Epithelial cell of esophagus (primary cell): Measurements from ENCODE around the gene TAF11L3.
"Not testable (repeated sequence)": the region's sequence is repeated elsewhere in the genome, so short reads cannot be mapped to it uniquely, and the experiment has no call there.

Source experiments
- DNase-seq: peaks from one replicate; pipeline ENCODE4 v3.0.0; 2010; ENCODE audit warnings: low read depth
- H3K4me3 ChIP-seq: 2 replicates; pipeline ENCODE4 v1.5.1; 2011; ENCODE audit warnings: mild to moderate bottlenecking, low read length, control low read depth
- TF ChIP-seq, protein P1 (sequence below): IDR thresholded peaks from 2 replicates; pipeline ENCODE4 v1.5.1; 2011; ENCODE audit warnings: low read depth, mild to moderate bottlenecking, low read length, control low read depth, inconsistent platforms; ENCODE audit not compliant: insufficient read depth; ENCODE audit errors: missing control alignments

TAF11L3 gene

DNA sequence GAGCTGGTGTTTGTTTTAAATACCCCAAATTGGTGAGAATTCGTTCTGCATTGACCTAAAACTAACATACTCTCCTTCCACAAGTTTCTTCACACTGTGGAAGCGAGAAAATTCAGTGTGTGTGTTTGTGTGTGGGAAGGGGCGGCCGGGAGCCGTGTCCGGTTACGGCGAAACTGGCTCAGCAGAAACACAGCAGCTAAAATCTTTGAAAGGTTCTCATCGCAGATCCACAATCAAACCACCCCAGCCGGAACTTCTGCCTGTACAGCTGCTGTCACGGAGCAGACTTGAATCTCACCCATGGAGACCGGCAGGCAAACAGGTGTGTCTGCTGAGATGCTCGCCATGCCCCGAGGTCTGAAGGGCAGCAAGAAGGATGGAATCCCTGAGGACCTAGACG is at the start of gene TAF11L3:
TSS of gene TAF11L3 (plus strand) at position 301 of the 400 bp plus-strand sequence.
- not testable (repeated sequence) for H3K4me3 ChIP-seq, DNase-seq

DNA sequence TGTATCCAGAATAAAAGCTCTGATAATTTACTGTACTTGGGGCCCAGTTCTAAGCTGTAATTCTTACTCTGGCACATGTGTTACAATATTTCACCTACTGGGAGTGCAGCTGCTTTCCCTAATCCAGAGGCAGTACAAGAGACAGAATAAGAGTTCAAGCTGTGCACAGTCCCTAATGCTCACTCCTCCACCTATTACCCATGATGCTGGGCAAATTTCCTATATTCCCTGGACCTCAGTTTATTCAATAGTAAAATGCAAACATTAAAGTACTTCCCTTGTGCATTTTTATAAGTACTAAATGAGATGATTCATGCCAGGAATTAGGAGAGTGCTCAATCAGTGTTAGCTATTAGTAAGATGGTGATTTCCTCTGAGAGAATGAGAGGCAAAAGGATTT is 48.1 kb upstream of the TAF11L3 start:
- H3K4me3 ChIP-seq = no peak overlapping the region
- DNase-seq = no peak

DNA sequence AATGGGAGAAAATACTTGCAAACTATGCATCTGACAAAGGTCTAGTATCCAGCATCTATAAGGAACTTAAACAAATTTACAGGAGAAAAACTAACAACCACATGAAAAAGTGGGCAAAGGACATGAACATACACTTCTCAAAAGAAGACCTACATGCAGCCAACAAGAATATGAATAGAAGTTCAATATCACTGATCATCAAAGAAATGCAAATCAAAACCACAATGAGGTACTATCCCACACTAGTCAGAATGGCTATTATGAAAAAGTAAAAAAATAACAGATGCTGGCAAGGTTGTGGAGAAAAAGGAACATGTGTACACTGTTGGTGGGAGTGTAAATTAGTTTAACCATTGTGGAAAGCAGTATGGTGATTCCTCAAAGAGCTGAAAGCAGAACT is 43.1 kb upstream of the TAF11L3 start:
- not testable (repeated sequence) for H3K4me3 ChIP-seq, DNase-seq

More for the DNA sequence above, 48.1 kb upstream of the TAF11L3 start:
- TF ChIP-seq, protein P1, sequence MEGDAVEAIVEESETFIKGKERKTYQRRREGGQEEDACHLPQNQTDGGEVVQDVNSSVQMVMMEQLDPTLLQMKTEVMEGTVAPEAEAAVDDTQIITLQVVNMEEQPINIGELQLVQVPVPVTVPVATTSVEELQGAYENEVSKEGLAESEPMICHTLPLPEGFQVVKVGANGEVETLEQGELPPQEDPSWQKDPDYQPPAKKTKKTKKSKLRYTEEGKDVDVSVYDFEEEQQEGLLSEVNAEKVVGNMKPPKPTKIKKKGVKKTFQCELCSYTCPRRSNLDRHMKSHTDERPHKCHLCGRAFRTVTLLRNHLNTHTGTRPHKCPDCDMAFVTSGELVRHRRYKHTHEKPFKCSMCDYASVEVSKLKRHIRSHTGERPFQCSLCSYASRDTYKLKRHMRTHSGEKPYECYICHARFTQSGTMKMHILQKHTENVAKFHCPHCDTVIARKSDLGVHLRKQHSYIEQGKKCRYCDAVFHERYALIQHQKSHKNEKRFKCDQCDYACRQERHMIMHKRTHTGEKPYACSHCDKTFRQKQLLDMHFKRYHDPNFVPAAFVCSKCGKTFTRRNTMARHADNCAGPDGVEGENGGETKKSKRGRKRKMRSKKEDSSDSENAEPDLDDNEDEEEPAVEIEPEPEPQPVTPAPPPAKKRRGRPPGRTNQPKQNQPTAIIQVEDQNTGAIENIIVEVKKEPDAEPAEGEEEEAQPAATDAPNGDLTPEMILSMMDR = no peak

DNA sequence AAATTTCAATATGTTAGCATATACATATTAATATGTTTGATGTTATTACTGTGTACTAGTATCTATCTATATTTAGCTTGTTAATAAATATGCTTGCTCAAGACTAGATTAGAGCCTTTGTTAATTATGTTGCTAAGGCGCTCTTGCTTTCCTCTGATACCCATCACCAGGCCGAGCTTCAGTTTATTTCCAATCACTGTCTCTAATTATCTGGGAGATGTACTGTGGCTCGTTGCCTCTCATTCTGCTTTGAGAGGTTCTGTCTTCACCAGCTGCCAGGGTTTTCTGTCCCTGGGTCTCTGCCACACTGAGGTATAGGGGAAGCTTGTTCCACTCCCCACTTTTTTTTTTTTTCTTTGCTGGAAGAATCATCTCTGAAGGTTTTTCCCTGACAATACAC is 41.1 kb upstream of the TAF11L3 start:
- H3K4me3 ChIP-seq = no peak overlapping the region
- TF ChIP-seq, protein P1 = no peak
- DNase-seq = no peak

DNA sequence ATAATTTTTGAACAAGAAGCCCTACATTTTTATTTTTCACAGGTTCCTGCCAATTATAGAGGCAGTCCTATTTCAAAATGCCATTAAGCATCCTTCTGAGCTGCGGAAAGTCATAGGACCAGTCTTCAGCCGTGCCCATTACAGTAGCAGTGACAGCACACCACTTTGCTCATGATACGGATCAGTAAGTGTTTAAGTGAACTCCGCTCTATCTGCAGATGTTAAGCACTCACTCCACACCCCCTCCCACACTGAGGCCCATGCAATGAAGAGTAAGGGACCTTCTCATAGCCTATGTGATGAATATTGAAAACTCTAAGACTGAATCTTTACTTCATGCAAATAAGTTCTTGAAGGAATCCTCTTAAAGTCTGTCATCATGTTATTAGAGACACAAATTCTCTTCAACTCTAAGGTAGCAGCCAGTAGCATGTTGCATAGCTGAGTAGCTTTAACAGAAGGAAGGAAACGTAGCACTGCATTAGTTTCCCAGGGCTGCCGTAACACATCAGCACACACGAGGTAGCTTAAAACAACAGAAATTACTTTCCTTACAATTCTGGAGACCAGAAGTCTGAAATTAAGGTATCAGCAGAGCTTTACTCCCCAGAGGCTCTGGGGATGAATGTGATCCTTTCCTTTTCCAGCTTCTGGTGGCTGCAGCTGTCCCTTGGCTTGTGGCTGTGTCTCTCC is 40.4 kb upstream of the TAF11L3 start:
- TF ChIP-seq, protein P1 = no peak

DNA sequence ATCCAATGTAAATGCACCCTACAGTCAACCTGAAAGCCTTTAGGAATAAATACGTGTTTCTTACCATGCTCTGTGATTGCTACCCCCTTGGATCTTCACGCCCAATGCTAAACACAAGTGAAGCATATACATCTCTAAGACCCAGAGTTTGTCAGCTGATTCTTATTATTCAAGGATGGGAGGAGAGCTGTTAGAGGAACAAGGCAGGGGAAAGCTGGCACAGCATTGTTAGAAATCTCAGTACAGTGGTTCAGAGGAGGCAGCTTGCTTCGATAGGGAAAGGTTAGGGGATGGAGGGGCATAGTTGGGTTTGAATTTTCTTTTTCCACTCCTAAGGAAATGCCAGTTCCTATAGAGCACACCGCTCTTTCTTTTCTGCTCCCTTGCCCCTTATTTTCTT is 36.8 kb upstream of the TAF11L3 start:
- H3K4me3 ChIP-seq = no peak overlapping the region
- TF ChIP-seq, protein P1 = no peak
- no peak for DNase-seq

More for the DNA sequence above, 40.4 kb upstream of the TAF11L3 start:
- no peak for DNase-seq
- H3K4me3 ChIP-seq = no peak overlapping the region

DNA sequence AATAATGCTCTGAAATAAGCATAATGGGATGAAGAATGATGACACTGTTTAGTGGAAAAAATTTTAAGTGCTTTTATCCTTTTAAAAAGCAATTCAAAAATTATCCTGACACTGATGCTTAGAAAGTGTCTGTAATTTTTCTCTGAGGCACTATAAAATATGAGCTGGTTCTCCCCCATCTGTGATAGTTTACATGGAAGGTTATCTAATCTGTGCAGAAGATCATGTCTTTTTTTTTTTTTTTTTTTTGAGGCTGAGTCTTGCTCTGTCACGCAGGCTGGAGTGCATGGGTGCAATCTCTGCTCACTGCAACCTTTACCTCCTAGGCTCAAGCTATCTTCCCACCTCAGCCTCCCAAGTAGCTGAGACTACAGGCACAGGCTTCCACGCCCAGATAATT is 35.4 kb upstream of the TAF11L3 start:
- DNase-seq = no peak
- no peak overlapping the region for H3K4me3 ChIP-seq
- TF ChIP-seq, protein P1 = no peak

DNA sequence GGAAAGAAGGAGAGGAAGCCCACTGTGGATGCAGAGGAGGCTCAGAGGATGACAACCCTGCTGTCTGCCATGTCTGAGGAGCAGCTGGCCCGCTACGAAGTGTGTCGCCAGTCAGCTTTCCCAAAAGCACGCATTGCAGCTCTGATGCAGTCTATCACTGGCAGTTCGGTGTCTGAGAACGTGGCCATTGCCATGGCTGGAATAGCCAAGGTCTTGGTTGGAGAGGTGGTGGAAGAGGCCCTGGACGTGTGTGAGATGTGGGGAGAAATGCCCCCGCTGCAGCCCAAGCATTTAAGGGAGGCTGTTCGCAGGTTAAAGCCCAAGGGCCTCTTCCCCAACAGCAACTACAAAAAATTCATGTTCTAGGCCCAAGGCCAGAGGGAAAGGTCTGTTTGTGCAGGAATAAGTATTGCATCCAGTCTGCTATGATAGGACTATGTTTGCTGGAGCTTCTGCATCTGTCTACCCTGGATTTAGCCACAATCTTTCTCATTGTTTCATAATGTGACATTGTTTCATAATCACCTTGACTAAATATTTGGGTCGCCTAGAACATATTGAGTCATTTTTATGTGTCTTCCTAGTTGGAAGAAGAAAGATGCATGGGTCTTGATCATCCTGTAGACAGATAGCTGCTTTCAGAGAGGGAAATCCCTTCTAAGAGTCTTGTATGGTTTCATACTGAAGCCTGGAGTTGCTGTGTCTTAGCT is 31.5 kb upstream of the TAF11L3 start:
- H3K4me3 ChIP-seq, DNase-seq: not testable (repeated sequence)
